Myocyte (in vitro differentiated cells): ENCODE data around the gene ARHGAP25. TPM values are rescaled to one million over a fixed set of nuclear protein-coding genes. Genes with fewer than 3 reads are reported as not detected.
A peak's percentile ranks its signal among the peaks of the same experiment; 100 is the strongest.

Source experiments
- DNase-seq: peaks from one replicate; pipeline ENCODE4 v3.0.0-alpha.2; 2012; ENCODE audit warnings: low read depth
- polyA plus RNA-seq: library from polyadenylated mRNA; unstranded; fragments of >200 nt; gene quantifications from one replicate; pipeline ENCODE4 v1.2.1, GENCODE V29; 2012; ENCODE audit warnings: missing spikeins
- total RNA-seq: library from RNA; depleted of rRNA; stranded (reverse); fragments of >200 nt; gene quantifications from 2 replicates; pipeline ENCODE4 v1.2.3, GENCODE V29; 2014

ARHGAP25 gene, protein sequence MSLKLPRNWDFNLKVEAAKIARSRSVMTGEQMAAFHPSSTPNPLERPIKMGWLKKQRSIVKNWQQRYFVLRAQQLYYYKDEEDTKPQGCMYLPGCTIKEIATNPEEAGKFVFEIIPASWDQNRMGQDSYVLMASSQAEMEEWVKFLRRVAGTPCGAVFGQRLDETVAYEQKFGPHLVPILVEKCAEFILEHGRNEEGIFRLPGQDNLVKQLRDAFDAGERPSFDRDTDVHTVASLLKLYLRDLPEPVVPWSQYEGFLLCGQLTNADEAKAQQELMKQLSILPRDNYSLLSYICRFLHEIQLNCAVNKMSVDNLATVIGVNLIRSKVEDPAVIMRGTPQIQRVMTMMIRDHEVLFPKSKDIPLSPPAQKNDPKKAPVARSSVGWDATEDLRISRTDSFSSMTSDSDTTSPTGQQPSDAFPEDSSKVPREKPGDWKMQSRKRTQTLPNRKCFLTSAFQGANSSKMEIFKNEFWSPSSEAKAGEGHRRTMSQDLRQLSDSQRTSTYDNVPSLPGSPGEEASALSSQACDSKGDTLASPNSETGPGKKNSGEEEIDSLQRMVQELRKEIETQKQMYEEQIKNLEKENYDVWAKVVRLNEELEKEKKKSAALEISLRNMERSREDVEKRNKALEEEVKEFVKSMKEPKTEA
- not detected in 2 replicates for total RNA-seq
- 0.19 TPM for polyA plus RNA-seq

DNA sequence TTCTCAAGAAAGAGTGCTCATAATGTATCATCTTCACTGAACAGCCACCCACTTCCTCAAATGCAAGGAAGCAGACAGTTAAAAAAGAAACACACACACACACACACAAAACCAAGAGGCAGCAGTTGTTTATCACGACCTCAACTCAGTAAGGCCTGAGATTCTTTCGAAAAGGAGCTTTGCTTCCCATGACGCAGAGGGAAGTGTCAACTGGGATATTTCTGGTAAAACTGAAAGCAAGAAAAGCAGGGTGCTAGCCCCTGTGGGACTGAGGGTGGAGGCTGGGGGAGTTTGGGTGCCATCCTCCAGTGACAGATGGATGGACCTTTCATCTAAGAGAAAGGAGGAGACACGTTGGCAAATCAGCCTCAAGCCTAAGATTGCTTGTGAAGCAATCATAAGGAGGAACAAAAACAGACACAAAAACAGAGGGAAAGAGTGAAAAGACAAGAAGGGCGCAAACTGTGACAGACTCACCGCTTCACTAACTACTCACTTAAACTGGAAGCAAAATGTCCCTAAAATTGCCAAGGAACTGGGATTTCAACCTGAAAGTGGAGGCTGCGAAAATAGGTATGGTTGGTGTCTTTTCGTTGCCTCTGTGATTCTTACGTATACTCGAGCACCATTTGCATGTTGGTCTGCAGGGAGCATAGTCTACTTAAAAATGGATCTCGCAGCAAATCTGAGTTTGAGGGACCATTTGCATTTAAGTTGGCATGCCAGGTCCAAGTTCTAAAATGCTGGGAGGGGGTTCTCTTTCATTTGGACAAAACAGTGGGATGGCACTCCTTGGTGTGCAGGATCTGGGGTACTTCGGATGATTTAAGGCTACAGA is at the start of gene ARHGAP25:
ARHGAP25 (plus strand) TSS at position 124 of the 838 bp plus-strand sequence; CDS start at position 513, 389 bp downstream.
- DNase-seq = no peak

DNA sequence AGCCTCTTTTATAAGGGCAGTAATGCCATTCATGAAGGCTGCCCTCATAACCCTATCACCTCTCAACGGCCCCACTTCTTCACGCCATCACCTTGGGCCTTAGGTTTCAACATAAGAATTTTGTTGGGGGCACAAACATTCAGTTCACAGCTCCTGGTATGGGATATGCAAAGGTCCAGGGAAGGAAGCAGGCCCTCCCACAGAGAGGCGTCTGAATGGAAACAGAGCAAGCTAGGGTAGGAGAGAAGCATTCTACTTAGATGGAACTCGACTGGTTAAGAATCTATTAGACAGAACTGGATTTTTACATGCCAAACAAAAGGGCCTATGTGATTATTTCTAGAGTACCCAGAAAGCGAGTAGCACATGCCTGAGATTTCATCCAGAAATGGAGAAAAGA is 48.4 kb upstream of the ARHGAP25 start:
- no peak for DNase-seq

DNA sequence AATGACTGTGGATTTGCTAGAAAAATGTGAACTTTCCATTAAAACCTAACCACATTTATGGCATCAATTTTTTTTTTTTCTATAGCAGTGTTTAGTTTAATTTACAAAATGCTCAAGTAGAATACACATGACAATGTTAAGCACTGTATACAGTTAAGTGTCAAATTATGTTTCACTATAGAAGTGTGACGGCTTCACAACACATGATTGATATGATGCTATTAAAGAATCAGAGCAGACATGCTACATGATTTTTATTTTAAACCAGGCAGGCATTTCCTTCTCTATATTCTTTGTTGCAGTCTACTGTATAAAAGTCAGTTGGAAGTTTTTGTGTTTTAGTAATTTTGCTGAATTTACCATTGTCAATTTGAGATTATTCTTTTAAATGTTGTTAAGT is 47.6 kb upstream of the ARHGAP25 start:
- DNase-seq = no peak

DNA sequence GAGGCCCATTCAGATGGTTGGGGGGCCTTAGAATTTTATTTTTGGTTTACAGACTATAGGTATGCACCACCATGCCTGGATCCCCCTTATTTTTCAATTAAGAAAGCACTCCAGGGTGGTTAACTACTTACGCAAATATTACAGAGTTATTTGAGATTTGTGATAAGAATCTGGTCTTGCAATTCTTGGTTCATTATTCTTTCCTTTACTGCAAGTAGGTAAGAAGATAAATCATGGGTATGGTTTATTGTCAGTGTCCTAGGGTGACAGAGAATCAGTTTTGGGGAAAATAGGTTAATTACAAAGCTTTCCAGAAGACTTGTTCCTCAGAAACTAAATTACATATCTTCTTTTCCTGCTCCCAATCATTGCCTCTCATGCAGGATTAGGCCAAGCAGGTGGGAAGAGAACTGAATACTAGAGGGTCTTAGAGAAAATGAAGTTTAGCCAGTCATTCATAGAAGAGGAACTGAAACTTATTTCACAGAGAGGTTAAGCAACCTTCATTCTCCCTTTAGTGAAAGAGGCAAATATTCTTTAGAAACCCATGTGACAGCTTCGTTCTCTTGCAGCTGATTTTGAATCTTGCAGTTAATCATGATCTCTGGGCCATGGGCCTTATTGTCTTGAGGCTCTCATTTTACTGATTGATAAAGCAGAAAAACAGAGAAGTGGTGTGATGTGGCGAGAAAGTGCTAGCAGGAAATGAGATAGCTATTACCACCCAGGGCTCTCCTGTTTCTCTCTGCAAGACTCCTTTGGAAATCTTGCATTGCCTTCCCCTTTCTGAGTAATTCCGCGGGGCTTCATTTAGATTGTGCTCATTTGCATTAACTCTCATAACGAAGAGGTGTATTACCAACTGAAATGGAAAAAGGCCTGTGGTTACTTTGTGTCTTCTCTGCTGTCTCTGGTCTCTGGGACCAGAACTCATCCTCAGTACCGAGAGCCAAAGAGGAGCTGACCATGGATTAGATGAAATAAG is 44.8 kb upstream of the ARHGAP25 start:
- no peak for DNase-seq

DNA sequence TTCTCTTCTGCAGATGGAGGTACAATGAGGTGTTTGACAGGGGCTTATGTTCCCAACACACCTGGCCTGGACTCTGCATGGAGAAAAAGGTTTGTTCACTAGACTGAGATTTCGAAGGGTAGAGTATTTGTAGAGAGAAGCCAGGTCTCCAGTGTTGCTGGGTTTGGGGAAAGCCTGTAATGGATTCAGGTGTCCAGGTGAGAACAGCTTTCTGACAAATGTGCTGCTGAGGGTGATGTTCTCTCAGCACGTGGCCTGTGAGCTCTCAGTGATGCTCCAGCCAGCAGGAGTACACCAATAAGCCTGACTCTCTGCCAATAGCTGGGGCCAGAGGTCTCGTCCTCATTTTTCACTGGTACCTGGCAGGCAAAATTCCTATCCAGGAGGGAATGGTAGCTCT is 43.8 kb upstream of the ARHGAP25 start:
- no peak for DNase-seq

DNA sequence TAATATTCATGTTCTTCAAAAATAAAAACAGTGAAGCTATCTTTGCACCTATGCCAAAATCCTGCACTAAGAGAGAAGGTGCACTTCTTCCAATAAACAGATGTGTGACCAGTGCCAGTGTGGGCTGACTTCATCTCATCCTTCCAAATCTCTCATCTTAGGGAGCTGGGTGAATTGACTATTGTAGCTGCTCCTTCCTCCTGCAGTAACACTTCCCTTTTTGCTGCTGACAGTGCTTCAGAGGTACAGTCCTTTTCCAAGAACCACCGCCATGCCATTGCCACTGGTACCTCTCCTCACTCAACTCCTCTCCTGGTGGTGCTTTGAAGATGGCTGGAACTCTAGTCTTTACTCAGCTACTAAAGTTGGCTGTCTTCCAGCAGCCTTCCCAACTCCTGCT is 42.1 kb upstream of the ARHGAP25 start:
- no peak for DNase-seq

DNA sequence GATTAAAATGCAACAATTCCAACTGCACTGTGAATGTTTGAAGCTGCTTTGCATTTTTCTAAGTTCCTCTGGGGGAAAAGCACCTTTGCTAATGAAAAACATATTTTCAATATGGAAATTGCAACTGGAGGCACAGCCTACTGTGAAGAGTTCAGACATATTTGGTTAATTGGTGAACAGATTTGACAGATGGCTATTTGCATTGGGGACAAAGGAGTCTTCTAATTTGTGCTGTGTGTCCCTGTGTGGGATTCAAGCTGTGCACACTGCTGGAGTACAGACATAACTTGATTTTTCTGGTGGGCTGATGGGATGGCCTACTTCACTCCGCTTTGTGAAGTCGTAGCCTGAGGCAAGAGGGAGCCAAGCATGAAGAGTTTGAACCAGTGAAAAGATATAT is 40.7 kb upstream of the ARHGAP25 start:
- no peak for DNase-seq

DNA sequence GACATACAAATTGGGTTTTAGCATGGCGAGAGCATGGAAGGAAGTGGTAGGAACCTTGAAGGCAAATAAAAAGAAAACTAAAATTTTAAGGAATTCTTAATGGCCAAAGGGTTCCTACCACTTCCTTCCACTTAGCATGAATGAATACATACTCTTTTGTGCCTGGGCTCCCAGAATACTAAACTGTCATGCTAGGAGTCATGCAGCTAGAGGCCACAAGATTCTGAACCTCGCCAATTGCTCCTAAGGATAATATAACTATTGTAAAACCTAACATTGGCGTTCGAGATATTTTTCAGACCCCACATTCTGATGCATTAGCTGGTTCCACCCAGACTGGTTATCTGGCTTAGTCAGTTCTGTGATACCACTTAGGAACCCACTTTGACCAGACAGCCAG is 38.6 kb upstream of the ARHGAP25 start:
- DNase-seq = no peak

DNA sequence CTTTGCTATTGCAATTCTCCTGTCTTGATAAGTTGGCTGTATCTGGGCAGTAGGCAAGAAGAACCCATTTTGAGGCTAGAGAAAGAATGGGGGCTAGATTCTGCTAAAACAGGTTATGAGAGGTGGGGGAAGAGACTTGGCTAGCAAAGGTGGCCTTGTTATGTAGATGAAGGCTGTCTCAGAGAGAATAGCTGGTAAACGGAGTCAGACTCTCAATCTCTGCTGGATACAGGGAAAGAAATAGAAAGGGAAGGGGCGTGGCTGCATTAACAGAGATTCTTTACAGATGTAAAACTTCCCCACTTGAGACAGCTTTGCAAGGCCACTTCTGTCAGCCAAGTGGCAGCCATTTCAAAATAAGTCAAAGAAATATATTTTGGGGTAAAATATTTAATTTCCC is 38.1 kb upstream of the ARHGAP25 start:
- DNase-seq = no peak

DNA sequence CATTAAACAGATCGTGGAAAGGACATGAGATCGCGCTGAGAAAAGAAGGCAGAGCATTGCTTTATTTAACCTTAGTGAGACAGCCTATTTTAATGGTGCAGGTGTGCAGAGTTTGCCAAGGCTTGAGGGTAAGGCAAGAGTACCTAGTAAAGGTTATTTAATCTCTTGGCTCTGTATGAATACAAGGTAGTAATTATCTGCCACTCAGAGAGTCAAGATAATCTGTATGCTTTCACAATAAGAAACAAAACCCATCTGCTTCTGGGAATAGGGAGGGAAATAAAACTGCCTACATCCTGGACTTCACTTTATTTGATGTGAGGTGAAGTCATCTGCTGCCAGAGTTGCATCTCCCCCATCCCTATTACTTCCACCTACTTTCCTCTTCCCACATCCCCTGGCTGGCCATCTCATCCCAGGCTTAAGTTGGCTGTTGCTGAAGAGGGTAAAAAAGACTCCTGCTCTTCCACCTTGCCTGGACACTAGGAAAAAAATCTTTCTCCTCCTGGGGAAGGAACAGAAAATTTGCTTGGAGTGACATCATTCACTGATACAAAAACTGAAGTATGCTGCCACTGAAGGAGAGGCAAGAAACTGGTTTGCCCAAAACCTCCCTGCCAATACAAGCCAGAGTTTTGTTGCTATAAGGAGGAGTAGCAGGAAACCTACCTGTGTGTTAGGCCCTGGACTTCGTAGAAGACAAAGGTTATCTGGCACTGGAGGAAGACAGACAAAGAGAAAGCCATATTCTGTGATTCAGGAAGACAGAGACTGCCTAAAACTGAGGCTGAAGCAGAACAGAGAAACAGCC is 35.8 kb upstream of the ARHGAP25 start:
- no peak for DNase-seq

DNA sequence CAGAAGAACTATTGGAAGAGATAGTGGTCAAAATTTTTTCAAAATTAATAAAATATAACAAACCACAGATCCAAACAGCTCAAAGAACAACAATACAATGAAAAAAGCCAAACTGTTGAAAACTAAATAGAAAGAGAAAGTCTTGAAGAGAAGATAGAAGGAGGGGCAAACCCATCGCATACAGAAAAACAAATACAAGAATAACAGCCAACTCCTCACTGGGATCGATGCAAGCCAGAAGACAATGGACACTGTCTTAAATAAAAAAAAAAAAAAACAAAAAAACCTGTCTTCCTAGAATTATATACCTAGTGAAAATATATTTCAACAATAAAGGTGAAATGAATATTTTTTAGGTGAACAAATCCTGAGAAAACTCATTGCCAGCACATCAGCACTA is 34.1 kb upstream of the ARHGAP25 start:
- DNase-seq = no peak

DNA sequence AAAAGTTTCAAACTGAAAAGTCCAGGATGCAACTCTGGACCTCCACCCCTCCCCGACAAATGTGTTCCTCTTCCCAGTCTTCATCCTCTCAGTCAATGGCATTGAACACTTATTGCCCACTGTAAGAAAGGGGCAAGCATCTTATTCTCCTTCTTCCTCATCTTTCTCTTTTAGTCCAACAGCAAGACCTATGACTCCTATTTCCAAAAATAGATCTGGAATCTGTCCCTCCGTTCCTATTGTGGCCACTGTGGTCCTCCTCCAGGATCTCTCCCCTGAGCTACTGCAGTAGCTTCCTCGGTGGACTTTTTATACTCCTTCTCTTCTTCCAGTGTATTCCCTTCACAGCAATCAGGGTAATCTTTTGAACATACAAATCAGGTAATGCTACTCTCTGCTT is 28.0 kb upstream of the ARHGAP25 start:
- DNase-seq = peak; percentile 30

DNA sequence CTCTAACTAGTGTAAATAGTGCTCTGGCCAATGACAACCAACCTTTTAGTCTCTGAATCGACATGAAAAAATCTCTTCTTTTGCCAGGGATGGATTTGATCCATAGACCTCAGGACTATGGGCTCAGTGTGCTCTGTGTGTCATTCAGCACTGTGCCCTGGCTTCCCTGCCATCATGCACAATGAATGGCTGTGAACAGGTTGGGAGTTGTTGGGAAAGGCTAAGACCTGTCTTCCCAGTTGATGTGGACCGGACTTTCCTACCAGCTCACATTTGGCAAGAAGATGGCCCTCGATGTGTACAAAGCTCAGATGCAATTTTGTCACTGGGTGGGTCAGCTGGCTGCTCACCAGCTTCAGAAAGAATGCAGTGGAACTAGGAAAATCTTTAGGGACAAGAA is 26.0 kb upstream of the ARHGAP25 start:
- DNase-seq = no peak

DNA sequence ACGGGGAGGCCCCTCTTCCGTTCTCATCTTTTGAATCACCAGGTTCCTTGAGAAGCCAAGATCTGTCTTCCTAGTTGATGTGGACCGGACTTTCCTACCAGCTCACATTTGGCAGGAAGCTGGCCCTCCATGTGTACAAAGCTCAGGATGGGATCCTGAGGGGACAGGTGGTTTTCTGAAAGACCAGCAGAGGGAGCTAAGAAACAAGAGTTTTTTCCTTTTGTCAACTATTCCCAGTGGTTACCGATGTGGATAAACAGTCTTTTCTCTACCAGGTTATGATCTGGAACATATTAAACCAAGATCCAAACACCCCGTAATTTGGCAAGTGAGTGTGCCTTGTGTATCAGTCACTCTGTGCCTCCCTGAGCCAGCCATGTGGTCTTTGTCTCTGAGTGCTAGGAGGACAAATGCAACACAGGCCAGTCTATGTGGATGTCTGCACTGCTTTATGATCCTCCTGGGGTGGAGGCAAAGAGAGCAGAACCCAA is 25.1 kb upstream of the ARHGAP25 start:
- DNase-seq = peak; percentile 40

DNA sequence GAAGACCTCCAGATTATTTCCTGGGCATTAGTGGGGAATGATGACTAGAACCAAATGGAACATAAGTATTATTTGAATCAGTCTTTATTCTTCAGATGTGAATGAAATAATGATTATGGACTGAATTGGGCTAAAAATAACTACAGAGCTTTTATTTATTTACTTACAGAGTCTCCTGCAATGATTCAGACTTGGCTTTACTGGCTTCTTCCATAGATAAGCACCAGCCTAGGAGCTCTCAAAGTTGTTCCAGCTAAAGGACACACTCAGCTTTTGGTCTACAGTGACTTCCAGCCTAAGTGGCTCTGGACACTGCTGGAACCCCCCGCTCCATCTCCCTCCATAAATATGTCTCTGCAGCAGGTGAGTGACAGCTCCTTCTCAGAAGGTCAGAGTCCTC is 24.3 kb upstream of the ARHGAP25 start:
- no peak for DNase-seq

DNA sequence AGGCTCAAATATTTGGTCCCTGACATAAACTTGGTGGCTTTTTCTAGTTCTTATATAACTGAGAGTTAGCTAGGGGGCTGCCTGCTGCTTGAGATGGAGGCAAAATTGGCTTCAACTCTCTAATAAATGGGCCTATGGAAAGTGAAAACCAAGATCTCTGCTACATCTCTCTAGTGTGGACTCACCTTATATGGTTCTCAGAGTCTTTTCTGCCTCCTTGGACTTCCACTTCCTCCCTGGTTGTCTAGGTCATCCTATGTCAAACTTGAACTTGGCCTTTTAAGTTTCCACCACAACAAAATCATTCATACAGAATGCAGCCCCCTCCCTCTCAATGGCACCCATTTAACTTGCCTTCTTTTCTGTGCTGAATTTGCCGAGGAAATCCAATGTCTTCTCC is 23.9 kb upstream of the ARHGAP25 start:
- DNase-seq = no peak

DNA sequence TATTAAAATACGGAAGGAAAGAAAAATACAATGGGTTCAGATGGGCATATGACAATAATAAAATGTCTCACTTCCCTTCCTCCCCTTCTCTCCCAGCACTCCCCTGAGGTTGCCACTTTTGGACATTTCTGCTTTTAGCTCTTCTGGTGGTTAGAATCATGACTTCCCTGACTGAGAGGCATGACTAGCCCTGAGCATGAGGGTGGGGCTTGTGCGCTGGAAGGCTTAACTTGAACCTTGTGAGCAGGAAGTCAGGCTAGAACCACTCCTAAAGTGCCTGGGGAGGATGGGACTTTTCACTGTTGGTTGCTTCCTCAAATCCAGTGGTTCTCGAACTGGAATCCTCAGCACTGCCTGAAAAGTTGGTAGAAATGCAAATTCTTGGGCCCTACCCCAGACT is 19.7 kb upstream of the ARHGAP25 start:
- DNase-seq = peak; percentile 7

DNA sequence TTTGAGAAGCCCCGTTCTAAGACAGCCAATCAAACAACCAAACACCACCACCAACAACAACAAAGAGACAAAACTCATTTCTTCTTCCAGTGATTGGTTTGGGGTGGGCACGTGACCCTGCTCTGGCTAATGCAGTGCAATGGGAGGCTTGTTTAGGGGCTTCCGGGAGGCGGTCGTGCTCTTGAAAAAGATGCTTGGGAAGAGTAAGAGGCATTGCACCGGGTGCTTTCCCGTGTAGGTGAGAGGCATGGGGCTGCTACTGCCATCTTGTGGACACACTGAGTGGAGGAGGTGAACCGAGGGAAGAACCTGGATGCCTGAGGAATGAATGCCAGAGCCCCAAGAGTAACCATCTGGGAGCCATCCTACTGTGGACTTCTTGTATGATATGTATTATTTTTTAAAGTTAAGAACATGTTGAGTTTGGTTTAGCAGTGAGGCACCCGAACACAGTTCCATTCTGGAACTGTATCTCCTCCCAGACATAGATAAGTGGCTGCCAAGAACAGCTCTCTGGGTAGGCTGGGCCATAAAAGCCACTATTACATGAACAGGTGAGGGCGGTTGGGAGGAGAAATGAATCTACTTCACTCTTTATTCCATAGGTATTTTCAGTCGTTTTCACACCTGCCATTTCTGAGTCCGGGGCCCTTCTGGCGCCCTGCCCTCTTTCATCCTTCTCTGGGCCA is 19.1 kb upstream of the ARHGAP25 start:
- DNase-seq = peak; percentile 47
